BLaER1 treated with 17β-estradiol and CSF1 and Interleukin-3, amounts not matched to agents 10 nM and 100 nM (cell line): ENCODE measurements around the gene SYVN1.
A peak's percentile ranks its signal among the peaks of the same experiment; 100 is the strongest.

Source experiments
- H3K27ac ChIP-seq, 11 experiments: shearing (Covaris generic); formaldehyde crosslinking; 2 replicates each; pipeline ENCODE4 v1.8.1; 2022
- H3K27me3 ChIP-seq, 11 experiments: shearing (Covaris generic); formaldehyde crosslinking; 2 replicates each; pipeline ENCODE4 v1.8.1; 2022
- H3K36me3 ChIP-seq, 11 experiments: shearing (Covaris generic); formaldehyde crosslinking; 2 replicates each; pipeline ENCODE4 v1.8.1; 2022
- H3K4me1 ChIP-seq, 10 experiments: shearing (Covaris generic); formaldehyde crosslinking; 2 replicates each; pipeline ENCODE4 v1.8.1; 2022
- H3K4me2 ChIP-seq, 11 experiments: shearing (Covaris generic); formaldehyde crosslinking; 2 replicates each; pipeline ENCODE4 v1.8.1; 2022
- H3K4me3 ChIP-seq, 10 experiments: shearing (Covaris generic); formaldehyde crosslinking; 2 replicates each; pipeline ENCODE4 v1.8.1; 2022
- H3K9ac ChIP-seq, 11 experiments: shearing (Covaris generic); formaldehyde crosslinking; 2 replicates each; pipeline ENCODE4 v1.8.1; 2022
- H3K9me3 ChIP-seq, 11 experiments: shearing (Covaris generic); formaldehyde crosslinking; replicated peaks in 1 of 11; 2 replicates each; pipeline ENCODE4 v1.8.1; 2022
- H4K20me1 ChIP-seq, 11 experiments: shearing (Covaris generic); formaldehyde crosslinking; 2 replicates each; pipeline ENCODE4 v1.8.1; 2022
- Cebpa-rat ChIP-seq, 11 experiments: shearing (Covaris generic); IDR thresholded peaks; 2 replicates each; pipeline ENCODE4 v1.8.1; 2022

The SYVN1 gene

DNA sequence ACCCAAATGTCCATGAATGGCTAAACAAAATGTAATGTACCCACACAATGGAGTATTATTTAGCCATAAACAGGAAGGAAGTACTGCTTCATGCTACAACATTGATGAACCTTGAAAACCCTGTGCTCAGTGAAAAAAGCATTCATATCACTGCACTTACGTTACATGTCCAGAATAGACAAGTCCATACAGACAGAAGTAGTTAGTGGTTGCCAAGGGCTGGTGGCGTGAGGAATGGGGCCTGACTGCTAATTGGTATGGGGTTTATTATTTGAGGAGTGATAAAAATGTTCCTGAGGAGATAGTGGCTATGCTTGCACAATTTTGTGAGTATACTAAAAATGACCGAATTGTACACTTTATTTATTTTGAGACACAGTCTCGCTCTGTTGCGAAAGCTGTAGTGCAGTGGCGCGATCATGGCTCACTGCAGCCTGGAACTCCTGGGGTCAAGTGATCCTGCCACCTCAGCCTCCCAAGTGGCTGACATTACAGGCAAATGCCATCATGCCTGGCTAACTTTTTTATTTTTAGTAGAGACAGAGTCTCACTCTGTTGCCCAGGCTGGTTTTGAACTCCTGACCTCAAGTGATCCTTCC, 7.7 kb upstream of the SYVN1 start:
- H4K20me1 ChIP-seq, result no peaks in the 10 kb centered on the region
- H3K27ac ChIP-seq, result peak overlapping the region in 7 of 11 experiments; percentile 7 to 67 (median 25); a peak in 11 of 22 replicates
- H3K27me3 ChIP-seq, result no peaks in the 10 kb centered on the region
- no peaks in the 10 kb centered on the region for H3K36me3 ChIP-seq
- peak in 6 of 11 experiments; percentile 12 to 80 (median 50); a peak in 7 of 22 replicates for TF ChIP-seq Cebpa-rat (IDR thresholded peaks at IDR 0.05)
- peaks cover 6 to 12% (median 9%) of the 10 kb centered on the region in 11 experiments; a peak in 21 of 22 replicates for H3K9me3 ChIP-seq
- peaks cover 0 to 58% (median 42%) of the 10 kb centered on the region in 10 experiments; a peak in 16 of 20 replicates for H3K4me1 ChIP-seq
- H3K9ac ChIP-seq, result peak overlapping the region in 5 of 11 experiments; percentile 0 to 48 (median 16); a peak in 3 of 22 replicates
- peak overlapping the region in 10 of 11 experiments; percentile 45 to 76 (median 62); a peak in 19 of 22 replicates for H3K4me2 ChIP-seq
- peak overlapping the region in 1 of 10 experiments; percentile 16; a peak in 1 of 20 replicates for H3K4me3 ChIP-seq

DNA sequence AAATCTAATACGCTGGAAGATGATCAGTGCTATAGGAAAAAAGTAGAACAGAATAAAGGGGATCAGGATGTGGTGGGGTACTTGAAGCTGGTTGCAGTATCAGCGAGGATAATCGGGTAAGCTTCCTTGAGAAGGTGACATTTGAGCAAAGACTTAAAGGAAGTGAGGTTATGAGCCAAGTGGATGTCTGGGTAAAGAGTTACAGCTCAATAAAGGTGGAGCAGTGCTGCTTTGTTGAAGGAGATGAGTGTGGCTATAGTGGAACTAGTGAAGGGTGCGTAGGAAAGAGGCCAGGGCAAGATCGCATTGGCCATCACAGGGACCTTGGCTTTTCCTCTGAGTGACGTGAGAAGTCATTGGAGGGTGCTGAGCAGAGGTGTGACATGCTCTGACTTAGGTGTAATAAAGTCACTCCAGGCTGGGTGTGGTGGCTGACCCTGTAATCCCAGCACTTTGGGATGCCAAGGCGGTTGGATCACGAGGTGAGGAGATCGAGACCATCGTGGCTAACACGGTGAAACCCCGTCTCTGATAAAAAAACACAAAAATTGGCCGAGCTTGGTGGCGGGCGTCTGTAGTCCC, 2.3 kb upstream of the SYVN1 start:
- Histone ChIP-seq H3K4me2 (peak overlapping the region in 4 of 11 experiments; percentile 6 to 97 (median 92); a peak in 3 of 22 replicates), H4K20me1 (peaks cover 10 to 27% (median 17%) of the 10 kb centered on the region in 11 experiments; a peak in 18 of 22 replicates), H3K27me3 (no peaks in the 10 kb centered on the region), H3K36me3 (peaks cover 4 to 13% (median 7%) of the 10 kb centered on the region in 11 experiments; a peak in 19 of 22 replicates), H3K4me3 (no peak overlapping the region), H3K9me3 (no peaks in the 10 kb centered on the region), H3K27ac (no peak overlapping the region), H3K9ac (peak overlapping the region in 1 of 11 experiments; percentile 96; a peak in 2 of 22 replicates), H3K4me1 (peaks cover 27 to 63% (median 42%) of the 10 kb centered on the region in 10 experiments)
- TF ChIP-seq Cebpa-rat (IDR thresholded peaks at IDR 0.05), result no peak

DNA sequence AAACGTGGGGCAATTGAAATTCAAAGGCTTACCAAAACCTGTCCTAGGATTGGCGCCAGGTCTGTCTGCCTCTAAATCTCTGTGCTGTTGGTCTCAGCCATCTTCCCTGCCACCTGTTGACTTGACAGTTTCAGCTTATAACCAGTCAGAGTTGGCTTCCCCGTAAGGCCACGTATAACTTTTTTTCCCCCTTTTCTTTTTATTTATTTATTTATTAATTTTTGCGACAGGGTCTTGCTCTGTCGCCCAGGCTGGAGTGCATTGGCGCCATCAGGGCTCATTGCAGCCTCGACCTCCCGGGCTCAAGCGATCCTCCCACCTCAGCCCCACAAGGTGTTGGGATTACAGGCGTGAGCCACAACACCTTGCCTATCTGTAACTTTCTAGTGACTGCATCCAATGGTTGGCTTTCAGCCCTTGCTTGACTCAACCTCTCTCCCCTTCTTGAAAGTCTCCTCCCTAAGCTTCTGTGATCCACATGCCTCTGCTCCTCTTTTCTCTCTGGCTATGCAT, 1.4 kb upstream of the SYVN1 start:
- Histone ChIP-seq H4K20me1 (peaks cover 13 to 36% (median 26%) of the 10 kb centered on the region in 11 experiments; a peak in 19 of 22 replicates), H3K4me2 (peak overlapping the region; percentile 86 to 100 (median 97)), H3K9me3 (no peaks in the 10 kb centered on the region), H3K36me3 (peaks cover 13 to 22% (median 16%) of the 10 kb centered on the region in 11 experiments; a peak in 21 of 22 replicates), H3K4me3 (peak overlapping the region; percentile 78 to 99 (median 95)), H3K9ac (peak overlapping the region; percentile 88 to 100 (median 96)), H3K4me1 (peaks cover 35 to 63% (median 46%) of the 10 kb centered on the region in 10 experiments), H3K27ac (peak overlapping the region; percentile 92 to 100 (median 97); a peak in 21 of 22 replicates), H3K27me3 (no peaks in the 10 kb centered on the region)
- TF ChIP-seq Cebpa-rat (IDR thresholded peaks at IDR 0.05), result no peak

DNA sequence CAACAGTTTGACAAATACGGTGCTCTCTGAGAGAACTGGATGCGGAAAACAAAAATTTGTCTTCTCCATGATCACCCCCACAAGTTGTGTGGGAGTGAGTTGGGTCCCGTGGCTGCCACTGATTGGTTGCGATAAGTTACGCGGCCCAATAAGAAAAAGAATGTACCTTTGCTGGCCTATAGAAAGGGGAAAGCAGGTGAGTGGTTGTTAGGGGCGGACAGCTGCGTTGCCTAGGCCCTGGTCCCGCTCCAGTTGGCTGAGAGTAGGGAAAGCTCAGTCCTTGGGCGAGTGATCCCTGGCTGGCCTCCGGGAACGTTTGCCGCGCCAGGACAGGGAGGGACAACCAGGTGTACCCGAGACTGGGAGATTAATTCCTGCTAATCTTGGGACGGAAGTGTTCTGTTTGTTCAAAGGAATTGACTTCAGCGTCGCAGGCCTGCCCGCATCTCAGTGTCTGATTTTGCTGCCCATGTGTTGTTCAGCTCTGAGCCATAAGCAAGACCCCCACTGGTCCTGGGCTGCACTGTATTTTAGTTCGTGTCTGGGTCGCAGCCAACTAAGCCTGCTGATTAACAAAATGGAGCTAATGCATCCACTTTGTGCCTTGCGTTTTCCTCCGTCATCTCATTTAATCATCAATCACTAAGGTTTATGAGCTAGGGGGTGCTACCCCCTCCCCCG, 773 bp upstream of the SYVN1 start:
- H3K4me2 ChIP-seq, result peak overlapping the region; percentile 86 to 100 (median 97)

DNA sequence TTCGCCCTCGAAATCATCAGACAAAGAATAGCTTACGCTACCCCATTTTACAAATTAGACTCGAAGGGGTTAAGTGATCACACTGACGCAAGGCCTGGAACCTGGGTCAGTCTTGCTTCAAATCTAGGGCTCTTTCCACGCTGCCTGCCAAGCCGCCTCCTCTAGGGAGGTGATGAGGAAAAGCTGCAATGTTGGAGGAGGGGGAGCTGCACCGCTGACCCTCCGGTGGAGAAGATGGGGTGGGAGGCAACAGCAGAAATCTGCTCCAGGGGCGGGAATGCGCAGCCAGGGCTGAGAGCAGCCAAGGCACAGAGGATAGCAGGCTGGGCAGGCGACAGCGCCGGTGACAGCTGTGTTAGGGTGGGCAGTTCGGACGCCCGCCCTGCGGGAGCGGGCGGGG, 595 bp downstream of the SYVN1 start:
- Histone ChIP-seq H3K9ac (peak overlapping the region; percentile 88 to 100 (median 96)), H3K36me3 (peaks cover 30 to 40% (median 35%) of the 10 kb centered on the region in 11 experiments), H3K4me2 (peak overlapping the region; percentile 86 to 100 (median 97)), H3K27me3 (no peaks in the 10 kb centered on the region), H3K27ac (peak overlapping the region; percentile 92 to 100 (median 97)), H4K20me1 (peaks cover 29 to 54% (median 38%) of the 10 kb centered on the region in 11 experiments; a peak in 20 of 22 replicates), H3K4me3 (peak overlapping the region; percentile 78 to 99 (median 95)), H3K4me1 (peaks cover 35 to 77% (median 58%) of the 10 kb centered on the region in 10 experiments), H3K9me3 (no peaks in the 10 kb centered on the region)
- TF ChIP-seq Cebpa-rat (IDR thresholded peaks at IDR 0.05), result no peak

More for the DNA sequence above, 773 bp upstream of the SYVN1 start:
- Histone ChIP-seq H3K9me3 (no peaks in the 10 kb centered on the region), H3K27ac (peak overlapping the region; percentile 92 to 100 (median 97)), H3K4me1 (peaks cover 35 to 65% (median 50%) of the 10 kb centered on the region in 10 experiments), H3K4me3 (peak overlapping the region; percentile 78 to 99 (median 95)), H4K20me1 (peaks cover 16 to 40% (median 30%) of the 10 kb centered on the region in 11 experiments; a peak in 19 of 22 replicates), H3K9ac (peak overlapping the region; percentile 88 to 100 (median 96)), H3K36me3 (peaks cover 17 to 26% (median 21%) of the 10 kb centered on the region in 11 experiments), H3K27me3 (no peaks in the 10 kb centered on the region)
- no peak for TF ChIP-seq Cebpa-rat (IDR thresholded peaks at IDR 0.05)

DNA sequence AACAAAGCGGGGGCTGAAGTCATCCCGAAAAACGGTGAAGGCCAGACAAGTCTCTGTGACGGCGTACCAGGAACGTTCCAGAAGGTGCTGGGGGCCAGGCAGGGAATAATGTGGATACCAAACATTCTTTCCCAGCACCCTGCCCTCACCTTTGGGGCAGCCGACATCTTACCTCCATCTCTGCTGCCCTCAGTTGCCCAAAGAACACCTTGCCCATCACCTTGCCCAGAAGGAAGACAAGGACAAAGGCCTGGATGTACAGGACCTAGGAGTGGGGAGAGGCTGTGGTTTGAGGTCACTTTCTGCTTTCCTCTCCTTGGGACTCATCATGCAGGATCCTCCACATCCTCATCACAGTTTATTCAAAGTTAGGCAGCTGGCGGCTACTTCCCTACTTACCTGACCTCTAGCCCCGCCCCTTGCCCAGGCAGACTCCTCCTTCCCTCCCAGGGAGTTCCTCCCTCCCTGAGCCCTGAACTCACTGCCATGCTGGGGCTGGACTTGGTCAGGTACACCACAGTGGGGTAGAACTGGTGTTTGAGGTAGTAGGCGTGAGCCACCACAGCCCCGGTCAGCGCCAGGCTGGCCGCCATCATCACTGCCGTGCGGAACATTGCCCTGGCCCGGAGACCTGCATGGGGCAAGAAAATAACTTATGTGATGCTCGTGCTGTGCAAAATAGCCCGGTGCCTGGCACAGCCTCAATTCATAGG, 1.2 kb downstream of the SYVN1 start:
- peak overlapping the region; percentile 86 to 100 (median 97) for H3K4me2 ChIP-seq
- peak overlapping the region; percentile 41 to 100 (median 97); a peak in 21 of 22 replicates for H3K27ac ChIP-seq
- TF ChIP-seq Cebpa-rat (IDR thresholded peaks at IDR 0.05), result no peak

DNA sequence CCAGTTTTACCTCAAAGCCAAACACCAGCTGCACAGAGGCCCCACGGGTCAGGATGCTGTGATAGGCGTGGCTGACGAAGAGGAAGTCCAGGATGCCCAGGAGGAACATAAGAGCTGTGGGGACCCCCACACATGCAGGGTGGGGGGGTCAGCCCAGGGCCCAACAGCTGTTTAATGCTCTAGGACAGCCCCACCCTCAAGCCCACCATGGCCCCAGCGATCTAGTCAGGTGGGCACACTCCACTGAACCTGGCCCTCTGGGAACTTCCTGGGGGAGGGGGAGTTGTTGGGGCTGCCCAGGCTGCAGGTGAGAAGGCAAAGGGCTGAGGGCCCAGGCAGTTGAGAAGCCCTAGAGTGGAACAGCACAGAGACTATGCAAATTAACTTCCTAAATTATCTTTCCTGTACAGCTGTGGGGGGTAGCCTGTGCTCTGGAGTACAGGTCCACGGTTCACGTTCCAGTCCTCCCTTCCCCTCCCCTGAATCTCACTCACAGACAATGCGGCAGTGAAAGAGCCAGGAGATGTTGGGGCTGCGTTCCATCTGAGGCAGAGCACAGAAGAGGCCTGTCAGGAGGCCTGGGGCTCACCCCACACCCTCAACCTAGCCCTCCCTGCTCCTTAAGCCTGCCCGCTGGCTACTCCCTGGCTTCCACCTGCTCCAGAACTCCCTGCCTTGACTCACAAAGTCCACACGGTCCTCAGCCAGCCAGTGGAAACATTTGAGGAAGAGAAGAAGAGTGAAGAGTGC, 1.9 kb downstream of the SYVN1 start:
- Histone ChIP-seq H3K4me2 (peak overlapping the region; percentile 86 to 100 (median 97)), H3K27me3 (no peaks in the 10 kb centered on the region), H3K4me1 (peaks cover 35 to 73% (median 58%) of the 10 kb centered on the region in 10 experiments), H3K27ac (peak overlapping the region; percentile 41 to 100 (median 97); a peak in 21 of 22 replicates), H3K36me3 (peaks cover 43 to 53% (median 47%) of the 10 kb centered on the region in 11 experiments), H4K20me1 (peaks cover 29 to 65% (median 45%) of the 10 kb centered on the region in 11 experiments; a peak in 20 of 22 replicates), H3K4me3 (peak overlapping the region; percentile 78 to 99 (median 95)), H3K9ac (peak overlapping the region; percentile 88 to 100 (median 96)), H3K9me3 (no peaks in the 10 kb centered on the region)
- no peak for TF ChIP-seq Cebpa-rat (IDR thresholded peaks at IDR 0.05)

More for the DNA sequence above, 1.2 kb downstream of the SYVN1 start:
- Histone ChIP-seq H3K4me1 (peaks cover 35 to 77% (median 58%) of the 10 kb centered on the region in 10 experiments), H4K20me1 (peaks cover 29 to 59% (median 42%) of the 10 kb centered on the region in 11 experiments; a peak in 20 of 22 replicates), H3K9me3 (no peaks in the 10 kb centered on the region), H3K36me3 (peaks cover 35 to 46% (median 41%) of the 10 kb centered on the region in 11 experiments), H3K4me3 (peak overlapping the region; percentile 78 to 99 (median 95)), H3K9ac (peak overlapping the region; percentile 88 to 100 (median 96); a peak in 21 of 22 replicates), H3K27me3 (no peaks in the 10 kb centered on the region)
